ENCODE data around the gene CPAMD8. TPM values are rescaled to one million over a fixed set of nuclear protein-coding genes. Genes with fewer than 3 reads are reported as not detected.

Gene CPAMD8
- total RNA-seq, 1 experiment from 2014 or later: 1.3 TPM

DNA sequence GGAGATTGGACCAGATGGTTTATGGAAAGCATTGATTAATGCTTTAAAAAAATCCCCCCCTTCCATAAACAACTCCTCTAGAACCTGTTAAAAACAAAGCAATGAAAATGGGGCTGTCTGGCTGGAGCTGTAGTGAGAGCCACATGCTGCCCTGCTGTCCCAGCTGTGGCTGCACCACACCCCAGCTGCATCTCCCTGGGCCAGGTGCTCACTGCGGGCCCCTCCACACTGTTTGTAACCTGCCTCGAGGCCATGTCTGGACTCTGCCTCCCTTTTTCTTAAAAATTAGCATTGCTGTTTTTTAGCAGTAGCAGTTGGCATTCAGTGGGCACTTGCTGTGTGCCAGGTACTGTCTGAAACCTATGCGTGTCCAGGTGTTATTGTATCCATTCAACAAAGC is 153.0 kb downstream of the CPAMD8 start:
- Mint-ChIP-seq H3K36me3 (ENCODE audit: insufficient read depth, unreplicated experiment) (peaks cover 51% of the 10 kb centered on the region), H3K9me3 (ENCODE audit: unreplicated experiment) (peaks cover 10% of the 10 kb centered on the region), H3K4me3 (ENCODE audit: unreplicated experiment) (no peak overlapping the region), H3K27me3 (ENCODE audit: insufficient read depth, unreplicated experiment) (no peaks in the 10 kb centered on the region), H3K4me1 (ENCODE audit: insufficient read depth, unreplicated experiment) (peaks cover 11% of the 10 kb centered on the region), H3K27ac (ENCODE audit: low read depth, unreplicated experiment) (peak overlapping the region; percentile 82)
- TF ChIP-seq, protein P1, sequence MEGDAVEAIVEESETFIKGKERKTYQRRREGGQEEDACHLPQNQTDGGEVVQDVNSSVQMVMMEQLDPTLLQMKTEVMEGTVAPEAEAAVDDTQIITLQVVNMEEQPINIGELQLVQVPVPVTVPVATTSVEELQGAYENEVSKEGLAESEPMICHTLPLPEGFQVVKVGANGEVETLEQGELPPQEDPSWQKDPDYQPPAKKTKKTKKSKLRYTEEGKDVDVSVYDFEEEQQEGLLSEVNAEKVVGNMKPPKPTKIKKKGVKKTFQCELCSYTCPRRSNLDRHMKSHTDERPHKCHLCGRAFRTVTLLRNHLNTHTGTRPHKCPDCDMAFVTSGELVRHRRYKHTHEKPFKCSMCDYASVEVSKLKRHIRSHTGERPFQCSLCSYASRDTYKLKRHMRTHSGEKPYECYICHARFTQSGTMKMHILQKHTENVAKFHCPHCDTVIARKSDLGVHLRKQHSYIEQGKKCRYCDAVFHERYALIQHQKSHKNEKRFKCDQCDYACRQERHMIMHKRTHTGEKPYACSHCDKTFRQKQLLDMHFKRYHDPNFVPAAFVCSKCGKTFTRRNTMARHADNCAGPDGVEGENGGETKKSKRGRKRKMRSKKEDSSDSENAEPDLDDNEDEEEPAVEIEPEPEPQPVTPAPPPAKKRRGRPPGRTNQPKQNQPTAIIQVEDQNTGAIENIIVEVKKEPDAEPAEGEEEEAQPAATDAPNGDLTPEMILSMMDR (IDR thresholded peaks at IDR 0.05; ENCODE audit: unreplicated experiment): no peak
- intact Hi-C loops (cut with micrococcal nuclease): no loop called here
- BruUV-seq (replicated peaks): no TSS peak
- no peak for DNase-seq (ENCODE audit: unreplicated experiment)
- ChIA-PET POLR2A (interaction anchor here (1.0 kb wide), 1 partner anchor 10 kb away, joined by 4 read pairs; no protein-coding TSS in a partner anchor), CTCF (no interaction called here)

DNA sequence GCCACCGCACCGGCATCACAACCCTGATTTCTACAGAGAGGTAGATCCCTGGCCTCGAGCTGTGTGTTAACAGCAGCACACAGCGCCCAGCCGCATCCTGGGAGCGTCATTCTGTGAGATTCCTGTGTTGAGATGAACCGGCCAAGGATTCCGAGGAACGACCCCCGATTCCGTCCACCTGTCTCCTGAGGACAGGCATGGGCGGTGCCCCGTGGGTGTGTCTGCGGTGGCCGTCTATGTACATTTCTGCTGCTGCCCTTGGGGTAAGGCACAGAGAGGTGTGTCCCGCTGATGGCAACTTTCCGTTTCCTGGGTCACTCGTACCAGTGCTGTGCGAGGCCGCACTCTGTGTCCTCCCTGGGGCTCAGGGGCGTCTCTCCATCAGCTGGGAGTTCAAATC is 153.9 kb downstream of the CPAMD8 start:
- Mint-ChIP-seq H3K27ac (ENCODE audit: low read depth, unreplicated experiment) (no peak overlapping the region), H3K36me3 (ENCODE audit: insufficient read depth, unreplicated experiment) (peaks cover 55% of the 10 kb centered on the region), H3K27me3 (ENCODE audit: insufficient read depth, unreplicated experiment) (no peaks in the 10 kb centered on the region), H3K4me1 (ENCODE audit: insufficient read depth, unreplicated experiment) (peaks cover 11% of the 10 kb centered on the region), H3K9me3 (ENCODE audit: unreplicated experiment) (peaks cover 10% of the 10 kb centered on the region), H3K4me3 (ENCODE audit: unreplicated experiment) (no peak overlapping the region)
- TF ChIP-seq, protein P1 (IDR thresholded peaks at IDR 0.05; ENCODE audit: unreplicated experiment): no peak
- intact Hi-C loops (cut with micrococcal nuclease): no loop called here
- no peak for DNase-seq (ENCODE audit: unreplicated experiment)
- POLR2A ChIA-PET: no interaction called here
- CTCF ChIA-PET: interaction anchor here (0.8 kb wide), 1 partner anchor 9 kb away, joined by 3 read pairs; no protein-coding TSS in a partner anchor
- no TSS peak for BruUV-seq (replicated peaks)

DNA sequence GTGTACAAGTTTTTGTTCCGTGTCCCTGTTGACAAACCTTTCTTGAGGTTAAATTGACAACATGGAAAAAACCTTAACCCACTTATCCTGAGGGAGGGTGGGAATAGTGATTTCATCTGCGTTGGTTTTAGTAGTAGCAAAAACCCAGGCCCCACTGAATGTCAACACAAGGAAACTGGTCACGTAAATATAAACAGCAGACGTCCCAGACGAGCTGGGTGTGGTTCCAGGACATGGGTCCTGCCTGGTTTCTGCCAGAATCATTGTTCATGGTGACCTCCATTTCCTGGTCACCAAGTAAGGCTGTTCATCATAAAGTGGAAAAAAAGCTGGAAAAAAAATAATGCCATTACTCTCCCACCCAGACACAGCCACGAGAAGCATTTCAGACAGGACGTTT is 154.7 kb downstream of the CPAMD8 start:
- BruUV-seq (replicated peaks): no TSS peak

DNA sequence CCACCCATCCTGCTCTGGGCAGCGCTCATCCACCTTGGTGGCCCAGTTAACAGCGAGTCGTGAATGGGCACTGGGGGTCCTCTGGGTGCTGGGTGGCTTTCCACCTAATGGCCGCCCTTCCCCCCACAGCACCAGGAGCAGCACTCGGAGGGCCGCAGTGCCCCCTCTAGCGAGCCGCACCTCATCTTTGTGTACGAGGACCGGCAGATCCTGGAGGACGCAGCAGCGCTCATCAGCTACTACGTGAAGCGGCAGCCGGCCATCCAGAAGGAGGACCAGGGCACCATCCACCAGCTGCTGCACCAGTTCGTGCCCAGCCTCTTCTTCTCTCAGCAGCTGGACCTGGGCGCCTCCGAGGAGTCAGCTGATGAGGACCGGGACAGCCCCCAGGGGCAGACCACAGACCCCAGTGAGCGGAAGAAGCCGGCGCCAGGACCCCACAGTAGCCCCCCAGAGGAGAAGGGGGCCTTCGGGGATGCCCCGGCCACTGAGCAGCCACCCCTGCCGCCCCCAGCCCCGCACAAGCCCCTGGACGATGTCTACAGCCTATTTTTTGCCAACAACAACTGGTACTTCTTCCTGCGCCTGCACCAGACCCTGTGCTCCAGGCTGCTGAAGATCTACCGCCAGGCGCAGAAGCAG is 157.2 kb downstream of the CPAMD8 start:
- TF ChIP-seq, protein P1 (IDR thresholded peaks at IDR 0.05; ENCODE audit: unreplicated experiment): no peak
- Mint-ChIP-seq H3K36me3 (ENCODE audit: insufficient read depth, unreplicated experiment) (peaks cover 63% of the 10 kb centered on the region), H3K4me3 (ENCODE audit: unreplicated experiment) (no peak overlapping the region), H3K27ac (ENCODE audit: low read depth, unreplicated experiment) (no peak overlapping the region), H3K9me3 (ENCODE audit: unreplicated experiment) (peaks cover 5% of the 10 kb centered on the region), H3K27me3 (ENCODE audit: insufficient read depth, unreplicated experiment) (no peaks in the 10 kb centered on the region), H3K4me1 (ENCODE audit: insufficient read depth, unreplicated experiment) (peaks cover 6% of the 10 kb centered on the region)
- ChIA-PET CTCF (interaction anchor here (0.7 kb wide), 1 partner anchor 21 kb away, joined by 4 read pairs; no protein-coding TSS in a partner anchor), POLR2A (no interaction called here)
- no TSS peak for BruUV-seq (replicated peaks)
- DNase-seq (ENCODE audit: unreplicated experiment): no peak
- intact Hi-C loops (cut with micrococcal nuclease): no loop called here

More for the DNA sequence above, 154.7 kb downstream of the CPAMD8 start:
- ChIA-PET POLR2A (interaction anchor here (0.8 kb wide), 1 partner anchor 10 kb away, joined by 3 read pairs; no protein-coding TSS in a partner anchor), CTCF (no interaction called here)
- H3K27me3 Mint-ChIP-seq (ENCODE audit: insufficient read depth, unreplicated experiment): no peaks in the 10 kb centered on the region
- DNase-seq (ENCODE audit: unreplicated experiment): no peak
- H3K9me3 Mint-ChIP-seq (ENCODE audit: unreplicated experiment): peaks cover 10% of the 10 kb centered on the region
- peaks cover 11% of the 10 kb centered on the region for H3K4me1 Mint-ChIP-seq (ENCODE audit: insufficient read depth, unreplicated experiment)
- TF ChIP-seq, protein P1 (IDR thresholded peaks at IDR 0.05; ENCODE audit: unreplicated experiment): no peak
- H3K36me3 Mint-ChIP-seq (ENCODE audit: insufficient read depth, unreplicated experiment): peaks cover 50% of the 10 kb centered on the region
- no peak overlapping the region for H3K4me3 Mint-ChIP-seq (ENCODE audit: unreplicated experiment)
- intact Hi-C loops (cut with micrococcal nuclease): no loop called here
- H3K27ac Mint-ChIP-seq (ENCODE audit: low read depth, unreplicated experiment): no peak overlapping the region
